K562 (cell line): ENCODE results near the gene NHS.

Source experiments
- EP300 ChIP-seq: IDR thresholded peaks from 2 replicates; pipeline ENCODE4 v1.6.1; 2012; ENCODE audit warnings: low read length, improper control_type of control experiment
- FOXA1 ChIP-seq: fragments of 450-650 bp; IDR thresholded peaks from 2 replicates; pipeline ENCODE4 v1.6.1; 2016; ENCODE audit warnings: mild to moderate bottlenecking, borderline replicate concordance
- POLR2A ChIP-seq: fragments of 450-650 bp; conservative IDR thresholded peaks from 2 replicates; pipeline ENCODE4 v1.6.1; 2016
- USF1 ChIP-seq: sonication (generic); formaldehyde crosslinking; IDR thresholded peaks from 2 replicates; pipeline ENCODE4 v1.9.0; 2022; ENCODE audit warnings: mild to moderate bottlenecking, missing genetic modification reagents
- ZSCAN29 ChIP-seq: fragments of 450-650 bp; IDR thresholded peaks from 2 replicates; pipeline ENCODE4 v1.6.1; 2017
- TF ChIP-seq, protein P1 (sequence below): fragments of 450-650 bp; IDR thresholded peaks from 2 replicates; pipeline ENCODE4 v1.6.1; 2016; ENCODE audit warnings: antibody characterized with exemption

- TF ChIP-seq USF1 (CRISPR knock-in tag) (no peak), ZSCAN29 (no peak), POLR2A (no peak), EP300 (no peak), FOXA1 (no peak)
- TF ChIP-seq, protein P1, sequence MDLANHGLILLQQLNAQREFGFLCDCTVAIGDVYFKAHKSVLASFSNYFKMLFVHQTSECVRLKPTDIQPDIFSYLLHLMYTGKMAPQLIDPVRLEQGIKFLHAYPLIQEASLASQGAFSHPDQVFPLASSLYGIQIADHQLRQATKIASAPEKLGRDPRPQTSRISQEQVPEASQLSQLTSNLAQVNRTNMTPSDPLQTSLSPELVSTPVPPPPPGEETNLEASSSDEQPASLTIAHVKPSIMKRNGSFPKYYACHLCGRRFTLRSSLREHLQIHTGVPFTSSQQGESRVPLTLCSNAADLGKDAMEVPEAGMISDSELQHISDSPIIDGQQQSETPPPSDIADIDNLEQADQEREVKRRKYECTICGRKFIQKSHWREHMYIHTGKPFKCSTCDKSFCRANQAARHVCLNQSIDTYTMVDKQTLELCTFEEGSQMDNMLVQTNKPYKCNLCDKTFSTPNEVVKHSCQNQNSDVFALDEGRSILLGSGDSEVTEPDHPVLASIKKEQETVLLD: no peak
These were observed 124.5 kb downstream of the NHS start for GRCh38 chrX:17499512-17499911.
